ENCODE results near the gene MANF.

- TF ChIP-seq POLR2A (IDR thresholded peaks at IDR 0.05; ENCODE audit: low read length) (no peak), GATA1 (IDR thresholded peaks at IDR 0.05; ENCODE audit: low read depth, low read length) (no peak)
Observed at GRCh38 chr3:51379746-51380455, 5.2 kb upstream of the MANF start.
